RWPE1 (cell line): Measurements from ENCODE around the gene STAG1.
"Not testable (repeated sequence)": the region's sequence is repeated elsewhere in the genome, so short reads cannot be mapped to it uniquely, and the experiment has no call there.

Experiments used
- CTCF ChIA-PET: fragments of 350-600 bp; sonication (Branson Sonifier 250); formaldehyde crosslinking; extraction: SDS; loops from one replicate; lab custom pipeline; 2021; lab: Yijun Ruan, JAX
- POLR2A ChIA-PET: fragments of 400-600 bp; formaldehyde crosslinking; extraction: SDS; loops from one replicate; lab custom pipeline; 2020; ENCODE audit warnings: antibody characterized with exemption; ENCODE audit not compliant: low non-redundant PET; lab: Yijun Ruan, JAX
- DNase-seq: peaks from one replicate; pipeline ENCODE4 v3.0.0; 2012; ENCODE audit warnings: low spot score
- H3K27ac ChIP-seq: fragments of 450-650 bp; 2 replicates; pipeline ENCODE4 v1.5.1; 2017
- CTCF ChIP-seq: fragments of 450-650 bp; conservative IDR thresholded peaks from 2 replicates; pipeline ENCODE4 v1.5.1; 2017; ENCODE audit warnings: low read depth, mild to moderate bottlenecking

STAG1 gene

GRCh38 chr3:136621628-136622027 lies 130.6 kb downstream of the STAG1 start:
- ChIA-PET CTCF (interaction anchor here (0.7 kb wide), 1 partner anchor 1539 kb away, joined by 8 read pairs; no protein-coding TSS in a partner anchor), POLR2A (no interaction called here)
- TF ChIP-seq CTCF = no peak
- H3K27ac ChIP-seq = no peak overlapping the region
- DNase-seq = peak; percentile 42

- ChIA-PET CTCF (no interaction called here), POLR2A (no interaction called here)
- DNase-seq = no peak
- no peak for TF ChIP-seq CTCF
- H3K27ac ChIP-seq = no peak overlapping the region
These were observed 131.7 kb downstream of the STAG1 start for GRCh38 chr3:136620436-136620835.

- H3K27ac ChIP-seq, DNase-seq, POLR2A ChIA-PET, CTCF ChIA-PET: not testable (repeated sequence)
These were observed 134.1 kb downstream of the STAG1 start for GRCh38 chr3:136617969-136618525.

- no peak for TF ChIP-seq CTCF
- no peak overlapping the region for H3K27ac ChIP-seq
- ChIA-PET CTCF (no interaction called here), POLR2A (no interaction called here)
- DNase-seq = no peak
These were observed 135.0 kb downstream of the STAG1 start for GRCh38 chr3:136617198-136617597.

- no peak for TF ChIP-seq CTCF
- POLR2A ChIA-PET = no interaction called here
- DNase-seq = no peak
- CTCF ChIA-PET = interaction anchor here (0.6 to 0.7 kb wide), 4 partner anchors 8 to 191 kb away, joined by 3 to 5 read pairs (median 3); no protein-coding TSS in a partner anchor
- no peak overlapping the region for H3K27ac ChIP-seq
These were observed 139.7 kb downstream of the STAG1 start for GRCh38 chr3:136612512-136612911.

GRCh38 chr3:136606990-136607389 lies 145.2 kb downstream of the STAG1 start:
- H3K27ac ChIP-seq = no peak overlapping the region
- CTCF ChIA-PET = interaction anchor here (0.7 kb wide), 1 partner anchor 61 kb away, joined by 6 read pairs; no protein-coding TSS in a partner anchor
- no peak for TF ChIP-seq CTCF
- POLR2A ChIA-PET = no interaction called here
- DNase-seq = no peak

GRCh38 chr3:136606216-136606615 lies 146.0 kb downstream of the STAG1 start:
- H3K27ac ChIP-seq, POLR2A ChIA-PET, CTCF ChIA-PET, DNase-seq: not testable (repeated sequence)
